ENCODE results near the gene SPEM1.
A peak's percentile ranks its signal among the peaks of the same experiment; 100 is the strongest.
"Not testable (repeated sequence)": the region's sequence is repeated elsewhere in the genome, so short reads cannot be mapped to it uniquely, and the experiment has no call there.

The SPEM1 gene

DNA sequence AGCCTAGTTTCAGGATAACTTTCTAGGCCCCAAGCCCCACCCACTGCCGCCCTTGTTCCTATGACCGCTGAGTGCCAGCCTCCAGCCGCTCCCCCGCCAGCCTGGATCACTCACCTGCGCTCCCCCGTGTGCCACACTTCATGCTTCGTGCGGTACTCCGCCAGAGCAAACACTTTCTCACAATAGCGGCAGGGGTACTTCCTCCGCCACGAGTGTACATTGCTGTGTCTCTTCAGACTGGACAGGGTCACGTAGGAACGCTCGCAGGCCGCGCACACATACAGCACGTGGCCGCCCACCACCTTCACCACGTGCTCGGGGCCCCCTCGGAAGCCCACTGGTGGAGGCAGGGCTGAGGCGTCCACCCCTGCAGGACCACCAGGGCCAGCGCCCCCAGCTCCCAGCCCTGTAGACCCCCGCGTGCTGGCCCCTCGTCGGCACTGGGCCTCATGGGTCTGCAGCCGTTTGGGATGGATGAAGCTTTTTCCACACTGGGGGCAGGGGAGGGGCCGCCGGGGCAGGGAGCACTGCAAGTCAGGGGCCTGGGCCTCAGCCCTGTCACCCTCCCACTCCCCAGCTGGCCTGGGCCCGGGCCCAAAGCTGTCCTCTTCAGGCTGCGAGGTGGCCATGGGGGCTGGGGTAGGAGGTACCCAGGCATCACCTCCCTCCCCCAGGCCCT lies 45.6 kb downstream of the SPEM1 start:
- peak overlapping the region; percentile 61 for H3K27ac Mint-ChIP-seq (ENCODE audit: low read depth)
- peaks cover 21% of the 10 kb centered on the region for H3K4me1 Mint-ChIP-seq
- H3K36me3 Mint-ChIP-seq (ENCODE audit: insufficient read depth): peaks cover 25% of the 10 kb centered on the region
- no peak for DNase-seq (ENCODE audit: low spot score in 2 of 2)
- ATAC-seq (replicated peaks; ENCODE audit: extremely low read depth, poor library complexity, severe bottlenecking): no peak
- H3K4me3 Mint-ChIP-seq: no peak overlapping the region
- no peaks in the 10 kb centered on the region for H3K9me3 Mint-ChIP-seq
- H3K27me3 Mint-ChIP-seq: no peaks in the 10 kb centered on the region

- H3K4me3 Mint-ChIP-seq: no peak overlapping the region
- DNase-seq (ENCODE audit: low spot score in 2 of 2) (no peak), ATAC-seq (replicated peaks; ENCODE audit: extremely low read depth, poor library complexity, severe bottlenecking) (no peak)
- H3K36me3 Mint-ChIP-seq (ENCODE audit: insufficient read depth): peaks cover 25% of the 10 kb centered on the region
- H3K4me1 Mint-ChIP-seq: peaks cover 20% of the 10 kb centered on the region
- H3K9me3 Mint-ChIP-seq: no peaks in the 10 kb centered on the region
- H3K27ac Mint-ChIP-seq (ENCODE audit: low read depth): peak overlapping the region; percentile 61
- H3K27me3 Mint-ChIP-seq: no peaks in the 10 kb centered on the region
Observed at GRCh38 chr17:7466318-7466638, 46.2 kb downstream of the SPEM1 start.

DNA sequence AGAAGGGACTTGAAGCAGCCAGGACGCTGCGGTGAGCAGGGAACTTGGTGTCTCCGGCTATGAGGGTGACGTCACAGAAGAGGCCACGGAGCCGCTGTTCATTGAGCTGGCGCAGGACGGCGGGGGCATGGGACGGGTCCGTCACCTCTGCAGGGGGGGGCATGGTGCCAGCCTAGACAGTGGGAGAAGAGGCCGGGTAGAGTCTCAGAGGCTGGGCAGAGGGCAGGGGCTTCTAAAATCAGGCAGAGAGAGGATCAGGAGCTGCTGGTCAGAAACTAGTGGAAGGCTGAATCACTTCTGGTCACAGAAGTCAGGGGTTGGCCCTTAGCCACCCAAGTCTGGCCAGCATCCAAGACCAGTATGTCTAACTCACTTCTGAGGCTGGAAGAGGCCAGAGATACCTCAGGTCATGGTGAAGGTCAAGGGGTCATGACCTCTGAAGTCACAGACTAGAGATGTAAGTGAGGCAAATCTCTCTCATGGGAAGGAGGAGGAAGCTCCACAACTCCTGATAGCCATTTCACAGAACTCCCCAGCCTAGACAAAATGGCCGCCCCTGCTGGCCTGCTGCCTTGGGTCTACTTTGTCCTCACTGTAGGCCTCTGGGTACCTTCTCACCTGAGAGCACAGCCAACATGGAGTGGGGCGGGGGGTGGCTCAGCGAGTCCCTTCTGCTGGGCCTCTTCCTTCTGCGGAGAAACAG lies 46.7 kb downstream of the SPEM1 start:
- peaks cover 23% of the 10 kb centered on the region for H3K4me1 Mint-ChIP-seq
- H3K9me3 Mint-ChIP-seq: no peaks in the 10 kb centered on the region
- peaks cover 25% of the 10 kb centered on the region for H3K36me3 Mint-ChIP-seq (ENCODE audit: insufficient read depth)
- no peak overlapping the region for H3K4me3 Mint-ChIP-seq
- H3K27ac Mint-ChIP-seq (ENCODE audit: low read depth): peak overlapping the region; percentile 61
- DNase-seq (ENCODE audit: low spot score in 2 of 2) (no peak), ATAC-seq (replicated peaks; ENCODE audit: extremely low read depth, poor library complexity, severe bottlenecking) (no peak)
- no peaks in the 10 kb centered on the region for H3K27me3 Mint-ChIP-seq

DNA sequence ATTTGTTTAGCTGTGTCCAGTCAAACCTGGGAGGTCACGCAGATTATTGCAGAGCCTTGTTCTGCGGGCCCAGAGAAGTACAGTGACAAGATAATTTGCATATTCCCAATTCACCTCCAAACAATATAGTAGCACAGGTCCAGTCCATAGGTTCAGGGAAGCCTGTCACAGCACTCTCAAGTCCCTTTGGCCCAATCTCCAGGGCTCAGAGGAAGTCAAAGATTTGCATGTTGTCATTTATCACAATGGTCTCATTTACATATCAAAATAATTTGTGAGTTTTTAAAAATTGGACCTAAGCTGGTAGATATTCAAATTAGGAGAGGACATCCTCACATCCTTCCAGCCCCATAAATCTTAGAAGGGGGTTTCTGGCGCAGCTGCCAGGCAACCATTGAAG lies 47.4 kb downstream of the SPEM1 start:
- no peak overlapping the region for H3K4me3 Mint-ChIP-seq
- peaks cover 28% of the 10 kb centered on the region for H3K4me1 Mint-ChIP-seq
- no peak overlapping the region for H3K27ac Mint-ChIP-seq (ENCODE audit: low read depth)
- no peaks in the 10 kb centered on the region for H3K27me3 Mint-ChIP-seq
- ATAC-seq (replicated peaks; ENCODE audit: extremely low read depth, poor library complexity, severe bottlenecking) (no peak), DNase-seq (ENCODE audit: low spot score in 2 of 2) (no peak)
- H3K9me3 Mint-ChIP-seq: no peaks in the 10 kb centered on the region
- H3K36me3 Mint-ChIP-seq (ENCODE audit: insufficient read depth): peaks cover 25% of the 10 kb centered on the region

GRCh38 chr17:7468290-7468689 lies 48.2 kb downstream of the SPEM1 start:
- H3K9me3 Mint-ChIP-seq: no peaks in the 10 kb centered on the region
- ATAC-seq (replicated peaks; ENCODE audit: extremely low read depth, poor library complexity, severe bottlenecking) (no peak), DNase-seq (ENCODE audit: low spot score in 2 of 2) (no peak)
- H3K4me3 Mint-ChIP-seq: no peak overlapping the region
- H3K36me3 Mint-ChIP-seq (ENCODE audit: insufficient read depth): peaks cover 21% of the 10 kb centered on the region
- no peaks in the 10 kb centered on the region for H3K27me3 Mint-ChIP-seq
- peaks cover 28% of the 10 kb centered on the region for H3K4me1 Mint-ChIP-seq
- H3K27ac Mint-ChIP-seq (ENCODE audit: low read depth): no peak overlapping the region

- H3K27me3 Mint-ChIP-seq: no peaks in the 10 kb centered on the region
- peaks cover 28% of the 10 kb centered on the region for H3K4me1 Mint-ChIP-seq
- no peak overlapping the region for H3K4me3 Mint-ChIP-seq
- no peaks in the 10 kb centered on the region for H3K9me3 Mint-ChIP-seq
- no peak overlapping the region for H3K27ac Mint-ChIP-seq (ENCODE audit: low read depth)
- DNase-seq (ENCODE audit: low spot score in 2 of 2) (no peak), ATAC-seq (replicated peaks; ENCODE audit: extremely low read depth, poor library complexity, severe bottlenecking) (no peak)
- H3K36me3 Mint-ChIP-seq (ENCODE audit: insufficient read depth): peaks cover 16% of the 10 kb centered on the region
Observed at GRCh38 chr17:7468804-7469389, 48.8 kb downstream of the SPEM1 start.

DNA sequence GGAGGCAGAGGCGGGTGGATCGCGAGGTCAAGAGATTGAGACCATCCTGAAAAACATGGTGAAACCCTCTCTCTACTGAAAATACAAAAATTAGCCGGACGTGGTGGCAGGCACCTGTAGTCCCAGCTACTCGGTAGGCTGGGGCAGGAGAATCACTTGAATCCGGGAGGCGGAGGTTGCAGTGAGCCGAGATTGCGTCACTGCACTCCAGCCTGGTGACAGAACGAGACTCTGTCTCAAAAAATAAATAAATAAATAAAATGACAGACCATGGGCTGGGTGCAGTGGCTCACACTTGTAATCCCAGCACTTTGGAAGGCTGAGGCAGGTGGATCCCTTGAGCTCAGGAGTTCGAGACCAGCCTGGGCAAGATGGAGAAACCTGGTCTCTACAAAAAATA lies 49.7 kb downstream of the SPEM1 start:
- peaks cover 28% of the 10 kb centered on the region for H3K4me1 Mint-ChIP-seq
- not testable (repeated sequence) for H3K4me3 Mint-ChIP-seq

GRCh38 chr17:7470457-7470973 lies 50.4 kb downstream of the SPEM1 start:
- not testable (repeated sequence) for ATAC-seq (replicated peaks; ENCODE audit: extremely low read depth, poor library complexity, severe bottlenecking); H3K27me3 Mint-ChIP-seq; H3K27ac Mint-ChIP-seq (ENCODE audit: low read depth); DNase-seq (ENCODE audit: low spot score in 2 of 2); H3K4me3 Mint-ChIP-seq; H3K9me3 Mint-ChIP-seq
- H3K4me1 Mint-ChIP-seq: peaks cover 28% of the 10 kb centered on the region
- peaks cover 11% of the 10 kb centered on the region for H3K36me3 Mint-ChIP-seq (ENCODE audit: insufficient read depth)

More for the DNA sequence above, 49.7 kb downstream of the SPEM1 start:
- not testable (repeated sequence) for H3K27ac Mint-ChIP-seq (ENCODE audit: low read depth); ATAC-seq (replicated peaks; ENCODE audit: extremely low read depth, poor library complexity, severe bottlenecking); DNase-seq (ENCODE audit: low spot score in 2 of 2); H3K9me3 Mint-ChIP-seq; H3K27me3 Mint-ChIP-seq
- H3K36me3 Mint-ChIP-seq (ENCODE audit: insufficient read depth): peaks cover 13% of the 10 kb centered on the region
